ENCODE data around the gene CDKN2B-AS1.

Gene CDKN2B-AS1

DNA sequence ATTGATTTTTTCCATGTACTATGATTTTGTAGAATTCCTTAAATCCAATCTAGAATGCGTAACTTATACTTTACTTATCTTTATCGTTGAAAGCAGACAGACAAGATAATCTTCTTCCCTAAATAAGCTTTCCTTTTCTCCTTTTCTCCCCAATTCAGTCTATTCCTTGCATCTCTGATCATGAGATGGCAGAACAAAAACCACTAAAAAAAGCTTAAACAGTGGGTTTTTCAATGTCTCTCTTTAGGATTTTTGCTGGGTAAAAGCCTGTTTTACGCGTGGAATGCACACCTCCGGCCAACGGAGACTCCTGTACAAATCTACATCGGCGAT lies 13.8 kb downstream of the CDKN2B-AS1 start:
- DNase-seq, result no peak

DNA sequence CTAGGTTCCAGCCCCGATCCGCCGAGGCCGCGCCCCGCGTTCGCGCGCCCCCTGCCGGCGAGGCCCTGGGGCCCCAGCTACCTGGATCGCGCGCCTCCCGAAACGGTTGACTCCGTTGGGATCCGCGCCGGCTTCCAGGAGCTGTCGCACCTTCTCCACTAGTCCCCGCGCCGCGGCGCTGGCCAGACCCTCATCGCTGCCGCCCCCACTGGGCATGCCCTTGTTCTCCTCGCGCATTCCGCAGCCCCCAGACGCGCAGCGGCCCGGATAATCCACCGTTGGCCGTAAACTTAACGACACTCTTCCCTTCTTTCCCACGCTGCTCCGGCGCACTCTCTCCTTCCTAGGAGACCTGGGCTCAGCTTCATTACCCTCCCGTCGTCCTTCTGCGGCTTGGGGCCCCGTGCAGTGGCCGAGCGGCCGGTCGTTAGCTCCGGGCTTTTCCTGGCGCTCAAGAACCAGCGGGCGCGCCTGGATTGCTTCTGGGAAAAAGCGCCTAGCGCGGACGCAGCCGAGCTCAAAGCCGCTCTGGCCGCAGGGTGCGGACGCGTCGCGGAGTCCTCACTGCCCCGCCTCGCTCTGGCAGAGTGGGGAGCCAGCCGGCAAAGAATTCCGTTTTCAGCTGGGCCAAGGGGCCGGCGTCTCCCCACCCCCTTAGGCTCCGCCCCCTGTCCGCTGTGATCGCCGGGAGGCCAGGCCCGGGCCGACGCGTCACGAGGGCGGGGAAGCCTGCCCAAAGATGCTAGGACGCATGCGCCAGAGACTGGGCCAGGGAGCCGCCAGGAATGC lies 14.3 kb downstream of the CDKN2B-AS1 start, which contains the start of gene CDKN2B:
Gene CDKN2B, minus strand, starts transcription at position 589 of the 789 bp plus-strand sequence. Its CDS starts 352 bp downstream, at position 237.
- peak; percentile 90 to 94 for DNase-seq

DNA sequence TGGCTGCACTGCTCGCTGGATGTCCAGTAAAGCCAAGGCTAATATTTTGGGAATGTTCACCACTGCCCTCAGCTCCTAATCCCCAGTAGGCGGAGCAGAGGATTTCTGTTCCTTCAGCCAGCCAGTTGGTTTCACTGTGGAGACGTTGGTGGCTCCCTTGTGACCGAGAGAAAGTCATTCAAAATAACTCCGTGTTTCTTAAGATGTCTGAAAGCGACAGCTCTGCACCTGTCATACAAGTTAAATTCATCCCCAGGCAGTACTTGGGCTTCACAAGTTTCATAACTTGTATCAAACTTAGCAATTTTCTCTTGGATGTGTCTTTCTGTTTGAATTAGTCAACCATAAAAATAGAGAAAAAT lies 14.9 kb downstream of the CDKN2B-AS1 start:
- DNase-seq, result no peak

DNA sequence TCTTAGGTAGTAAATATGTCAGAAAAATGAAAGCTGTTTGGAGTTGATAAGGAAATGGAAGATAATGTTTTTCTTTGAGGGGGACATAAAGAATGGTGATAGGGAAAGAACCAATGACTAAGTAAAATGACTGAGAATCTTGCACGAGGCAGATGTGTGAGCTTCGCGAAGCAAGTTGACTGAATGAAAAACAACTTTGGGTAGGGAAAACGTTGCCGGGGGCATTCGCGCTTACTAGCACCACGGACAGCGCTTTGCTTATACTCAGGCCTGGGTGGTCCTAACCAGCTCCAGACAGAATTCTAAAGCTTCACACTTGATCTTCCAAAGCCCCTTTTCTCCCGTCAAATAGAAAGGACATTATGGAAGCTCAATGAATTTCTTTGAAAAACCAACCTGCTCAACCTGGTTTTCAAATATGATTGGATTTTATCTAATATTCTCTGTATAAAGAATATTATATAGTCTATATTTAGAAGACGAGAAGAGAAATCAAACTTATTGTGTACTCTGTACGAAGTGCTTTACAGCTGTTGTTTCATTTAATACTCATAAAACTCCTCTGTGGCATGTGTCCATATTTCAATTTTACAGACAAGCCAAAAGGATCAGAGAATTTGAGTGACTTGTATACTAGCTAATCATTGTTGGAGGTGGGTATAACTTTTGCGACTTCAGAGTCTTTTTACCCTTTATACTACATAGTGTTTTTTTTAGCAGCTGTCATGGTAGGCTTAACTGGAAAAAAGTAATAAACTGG lies 16.5 kb downstream of the CDKN2B-AS1 start:
- DNase-seq, result no peak

DNA sequence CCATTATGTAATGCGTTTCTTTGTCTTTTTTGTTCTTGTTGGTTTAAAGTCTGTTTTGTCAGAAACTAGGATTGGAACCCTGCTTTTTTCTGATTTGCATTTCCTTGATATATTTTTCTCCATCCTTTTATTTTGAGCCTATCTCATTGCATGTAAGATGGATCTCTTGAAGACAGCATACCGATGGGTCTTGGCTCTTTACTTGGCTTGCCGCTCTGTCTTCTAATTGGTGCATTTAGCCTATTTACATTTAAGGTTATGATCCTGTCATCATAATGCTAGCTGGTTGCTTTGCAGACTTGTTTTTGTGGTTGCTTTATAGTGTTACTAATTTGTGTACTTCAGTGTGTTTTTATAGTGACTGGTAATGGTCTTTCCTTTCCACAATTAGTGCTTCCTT lies 27.8 kb downstream of the CDKN2B-AS1 start:
- no peak for DNase-seq

DNA sequence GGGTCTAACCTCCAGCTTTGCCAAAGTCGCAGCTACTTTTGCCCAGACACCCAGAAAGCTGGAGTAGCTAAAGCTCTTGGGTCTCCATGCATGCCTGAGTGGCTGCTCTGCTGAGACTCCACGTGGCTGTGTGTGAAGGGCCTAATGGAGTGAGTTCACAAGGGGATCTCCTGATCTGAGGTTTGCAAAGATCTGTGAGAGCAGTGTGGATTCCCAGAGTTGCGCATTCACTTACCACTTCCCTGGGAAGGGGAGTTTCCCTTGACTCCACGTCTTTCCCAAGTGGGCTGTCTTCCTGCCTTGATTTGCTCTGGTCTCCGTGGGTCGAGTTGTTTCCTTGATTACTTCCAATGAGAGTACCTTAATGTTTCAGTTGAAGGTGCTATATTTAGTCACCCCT lies 32.1 kb downstream of the CDKN2B-AS1 start:
- DNase-seq, result peak in 1 of 2 experiments; percentile 2

DNA sequence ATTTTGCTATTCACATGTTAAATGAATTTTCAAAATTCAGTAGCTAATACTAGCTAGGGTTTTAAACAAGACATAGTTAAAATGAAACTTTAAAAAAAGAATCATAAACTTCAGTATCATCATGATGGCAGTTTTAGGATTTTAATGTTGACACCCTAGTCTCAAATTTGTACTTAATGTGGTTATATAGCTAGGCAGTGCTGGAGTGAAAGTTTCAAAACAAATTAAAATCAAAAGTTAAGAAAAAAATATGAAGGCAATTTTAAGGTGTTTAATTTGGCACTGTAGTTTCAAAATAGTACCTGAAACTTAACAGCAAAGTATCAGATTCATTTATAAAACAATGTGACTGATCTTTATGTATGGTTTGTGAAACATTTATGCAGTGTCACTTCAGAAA lies 33.8 kb downstream of the CDKN2B-AS1 start:
- DNase-seq, result no peak

DNA sequence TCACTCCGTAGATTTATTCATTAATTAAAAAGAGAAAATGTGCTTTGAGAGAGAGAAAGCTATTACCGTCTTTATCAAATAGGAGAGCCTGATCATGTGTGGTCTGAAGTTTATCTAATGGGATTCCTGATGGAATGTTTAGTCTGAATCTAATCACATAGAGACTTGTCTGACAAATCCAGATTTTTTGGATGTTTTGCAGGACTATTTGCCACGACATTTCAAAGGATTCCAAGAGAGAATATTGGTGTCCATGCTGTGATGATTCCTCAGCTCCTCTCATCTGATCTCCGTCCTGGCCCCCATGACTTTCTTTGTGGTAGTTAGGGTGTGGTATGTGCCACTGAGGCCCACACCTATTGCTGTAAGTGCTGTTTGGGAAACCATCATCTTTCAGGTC lies 34.6 kb downstream of the CDKN2B-AS1 start:
- no peak for DNase-seq

DNA sequence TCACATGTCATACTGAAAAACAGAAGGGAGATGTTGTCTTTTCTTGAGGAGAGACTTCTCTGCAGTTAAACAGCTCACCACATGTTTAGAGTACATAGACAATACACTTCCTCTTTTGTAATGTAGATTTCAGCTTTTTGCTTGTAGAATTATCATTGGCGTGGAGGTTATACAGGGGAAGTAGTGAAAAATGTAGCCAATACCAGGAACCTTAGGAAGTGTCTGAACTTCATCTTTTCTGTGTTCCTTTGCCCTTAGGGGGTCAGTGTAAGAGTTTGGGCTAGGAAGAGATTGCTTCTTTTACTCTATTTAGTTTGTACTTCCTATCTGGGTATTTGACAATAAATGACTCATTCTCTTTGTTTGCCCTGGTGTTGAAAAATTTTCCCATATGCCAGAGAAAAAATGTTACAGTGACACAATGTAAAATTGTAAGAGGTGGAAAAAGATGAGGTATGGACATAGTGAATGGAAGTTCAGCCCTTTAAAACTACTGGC lies 35.6 kb downstream of the CDKN2B-AS1 start:
- DNase-seq, result no peak

DNA sequence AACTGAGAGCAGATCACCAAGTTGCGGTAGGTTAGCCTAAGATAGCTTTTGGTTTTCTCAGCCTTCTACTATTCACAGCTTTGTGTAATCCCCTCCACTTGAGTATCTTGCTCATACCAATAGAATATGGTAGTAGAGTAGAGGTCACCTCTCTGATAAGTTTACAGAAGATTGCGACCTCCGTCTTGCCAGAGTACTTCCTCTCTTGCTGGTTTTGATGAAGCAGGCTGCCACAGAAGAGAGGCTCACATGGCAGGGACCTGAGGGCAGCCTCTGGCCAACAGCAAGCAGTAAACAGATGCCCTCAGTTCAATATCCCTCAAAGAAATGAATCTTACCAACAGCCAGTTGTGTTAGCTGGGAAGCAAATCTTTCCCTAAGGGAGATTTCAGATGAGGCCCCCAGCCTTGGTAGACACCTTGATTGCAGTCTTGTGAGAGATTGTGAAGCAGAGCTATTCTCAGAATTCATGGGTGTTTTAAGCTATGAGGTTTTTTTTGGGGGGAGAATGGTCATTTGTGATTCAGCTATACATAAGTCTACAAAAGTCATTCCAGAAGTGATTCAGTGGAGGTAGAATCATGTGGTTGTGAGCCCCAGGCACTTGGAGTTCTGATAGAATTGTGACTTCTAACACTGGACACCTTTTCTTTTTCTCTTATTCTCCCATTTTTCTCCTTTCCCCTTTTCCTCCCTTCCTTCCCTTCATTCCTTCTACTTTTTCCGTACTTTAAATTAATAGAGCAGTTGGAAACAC lies 37.2 kb downstream of the CDKN2B-AS1 start:
- DNase-seq, result no peak

DNA sequence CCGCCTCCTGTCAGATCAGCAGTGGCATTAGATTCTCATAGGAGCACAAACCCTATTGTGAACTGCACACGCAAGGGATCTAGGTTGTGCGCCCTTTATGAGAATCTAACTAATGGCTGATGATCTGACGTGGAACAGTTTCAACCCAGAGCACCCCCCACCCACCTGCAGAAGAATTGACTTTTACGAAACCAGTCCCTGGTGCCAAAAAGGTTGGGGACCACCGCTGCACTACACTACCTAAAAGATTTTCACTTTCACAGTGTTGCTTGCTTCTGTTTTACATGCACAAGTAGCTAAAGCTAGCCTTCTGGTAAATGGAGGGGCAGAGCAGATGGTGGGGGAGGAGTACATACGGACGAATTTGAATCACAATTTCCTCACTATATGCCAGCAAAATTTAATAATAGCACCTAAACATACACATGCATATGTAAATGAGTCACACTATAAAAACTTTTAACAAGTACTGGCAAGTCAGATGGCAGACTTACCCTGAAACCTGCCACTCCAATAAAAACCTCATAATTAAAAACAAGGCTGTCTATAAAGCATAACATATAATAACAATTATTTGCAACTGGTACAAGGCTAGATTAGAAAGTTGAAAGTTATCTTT lies 38.5 kb downstream of the CDKN2B-AS1 start:
- no peak for DNase-seq

DNA sequence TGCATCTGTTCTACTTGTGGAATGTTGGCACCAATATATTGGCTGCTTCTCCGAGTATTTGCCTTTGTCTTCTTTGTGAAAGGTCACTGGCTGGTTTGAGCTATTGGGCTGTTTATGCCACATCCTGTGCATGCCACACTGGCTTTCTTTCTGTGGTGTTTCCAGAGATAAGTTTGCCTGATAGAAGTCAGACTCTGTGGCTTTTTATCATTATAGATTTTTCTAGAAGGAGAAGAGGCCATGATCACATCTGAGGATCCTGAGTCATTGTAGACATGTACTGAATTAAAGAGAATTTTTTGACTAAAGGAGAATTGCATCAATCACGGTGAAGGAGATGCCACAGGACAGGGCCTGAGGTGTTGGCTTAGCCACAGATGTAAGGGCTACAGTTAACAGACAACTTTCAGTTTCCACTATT lies 41.0 kb downstream of the CDKN2B-AS1 start:
- no peak for DNase-seq

DNA sequence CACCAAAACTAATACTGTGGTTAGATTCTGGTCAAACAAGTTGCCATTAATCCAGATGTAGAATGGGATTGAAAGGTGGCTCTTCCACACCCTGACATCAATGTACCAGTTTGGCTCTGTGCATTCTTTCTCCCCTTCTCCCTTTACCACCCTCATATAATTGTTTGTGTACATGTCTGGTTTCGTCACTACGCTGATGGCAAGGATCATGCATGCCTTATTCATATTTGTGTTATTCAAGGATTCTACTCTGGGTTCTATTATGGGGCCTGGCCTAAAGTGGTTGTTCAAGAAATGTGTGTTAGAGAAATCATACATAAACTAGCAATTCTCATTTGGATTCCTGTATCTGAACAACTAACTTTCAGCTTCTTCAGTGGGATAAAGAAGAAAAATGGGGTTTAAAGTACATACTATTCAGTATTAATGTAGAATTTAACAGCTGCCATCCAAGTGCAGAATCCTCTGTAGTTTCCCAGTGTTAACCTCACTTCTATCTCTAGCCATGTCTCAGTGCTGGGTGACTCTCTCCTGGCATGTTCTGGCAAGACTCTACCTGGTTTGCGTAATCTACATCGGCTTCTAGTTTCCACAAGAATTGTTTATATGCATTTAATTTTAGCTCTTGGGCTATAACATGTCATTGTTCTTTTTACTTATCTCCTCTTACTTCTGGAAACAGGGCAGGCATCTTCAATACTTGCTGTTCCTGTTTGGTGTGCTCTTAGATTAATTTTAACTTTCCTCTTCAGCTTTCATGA lies 42.5 kb downstream of the CDKN2B-AS1 start:
- DNase-seq, result no peak

DNA sequence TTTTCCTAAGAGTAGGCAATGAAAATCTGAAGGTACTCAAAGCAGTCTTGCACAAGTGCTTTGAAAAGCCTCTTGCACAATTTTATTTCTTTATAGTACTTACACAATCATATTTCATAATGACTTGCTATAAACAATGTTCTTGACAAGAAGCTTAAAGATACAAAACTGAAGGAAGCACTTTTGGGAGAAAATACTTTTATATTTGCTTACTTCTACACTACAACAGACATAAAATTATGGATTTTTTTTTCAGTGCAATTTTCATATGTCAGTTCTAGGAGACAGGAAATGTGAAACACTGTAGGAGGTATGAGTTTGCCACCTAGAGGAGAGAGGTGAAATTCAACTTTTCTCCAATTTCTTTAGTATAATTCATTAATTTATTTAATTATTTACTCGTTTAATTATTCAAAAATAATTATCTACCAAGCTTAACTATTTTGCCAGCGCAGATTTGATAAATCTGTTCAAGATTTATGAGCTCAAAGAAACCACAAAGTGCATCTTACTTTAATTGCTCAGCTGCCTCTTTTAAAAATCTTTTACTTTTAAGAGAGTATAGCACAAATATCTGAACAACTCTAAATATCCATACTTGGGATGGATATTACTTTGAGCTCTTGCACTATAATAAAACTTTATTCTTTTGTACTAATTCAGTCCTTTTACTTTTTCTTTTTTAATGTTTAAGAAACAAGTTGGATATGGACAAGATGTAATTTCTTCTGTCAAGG lies 43.5 kb downstream of the CDKN2B-AS1 start:
- no peak for DNase-seq

DNA sequence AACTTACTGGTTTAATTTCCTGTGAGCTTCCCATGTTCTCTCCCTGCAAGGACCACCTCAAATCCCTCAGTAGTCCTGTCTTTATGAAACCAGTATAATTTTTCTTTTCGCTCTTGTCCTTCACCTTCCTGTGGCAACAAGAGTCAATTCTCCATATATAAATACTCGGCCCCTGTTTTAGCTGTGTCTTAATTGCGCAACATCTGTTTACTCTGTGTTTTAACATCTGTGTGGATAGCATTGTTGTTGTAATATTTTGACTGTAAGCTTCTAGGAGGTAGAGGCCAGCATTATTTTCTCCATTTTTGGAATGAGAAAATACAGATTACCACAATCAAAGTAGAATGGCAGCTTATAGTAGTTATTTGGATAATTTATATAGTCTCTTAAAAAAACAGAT lies 44.7 kb downstream of the CDKN2B-AS1 start:
- no peak for DNase-seq

DNA sequence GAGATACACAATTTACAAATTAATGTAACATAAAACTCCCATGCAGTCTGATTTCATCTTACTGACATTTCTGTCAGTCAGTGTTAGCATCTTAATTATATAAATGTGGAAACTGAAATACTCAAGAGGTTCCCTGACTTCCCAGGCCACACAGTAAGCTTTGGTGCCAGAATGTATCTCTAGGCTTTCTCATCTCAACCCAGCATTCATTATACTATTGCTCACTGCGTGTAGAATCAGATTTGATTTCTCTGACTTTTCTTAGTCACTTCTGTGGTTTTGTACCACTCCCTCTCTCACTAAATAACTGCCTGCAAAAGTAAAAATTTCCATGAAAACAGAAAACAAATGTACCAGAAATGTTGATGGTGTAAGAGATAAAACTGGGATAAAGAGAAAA lies 46.2 kb downstream of the CDKN2B-AS1 start:
- no peak for DNase-seq

DNA sequence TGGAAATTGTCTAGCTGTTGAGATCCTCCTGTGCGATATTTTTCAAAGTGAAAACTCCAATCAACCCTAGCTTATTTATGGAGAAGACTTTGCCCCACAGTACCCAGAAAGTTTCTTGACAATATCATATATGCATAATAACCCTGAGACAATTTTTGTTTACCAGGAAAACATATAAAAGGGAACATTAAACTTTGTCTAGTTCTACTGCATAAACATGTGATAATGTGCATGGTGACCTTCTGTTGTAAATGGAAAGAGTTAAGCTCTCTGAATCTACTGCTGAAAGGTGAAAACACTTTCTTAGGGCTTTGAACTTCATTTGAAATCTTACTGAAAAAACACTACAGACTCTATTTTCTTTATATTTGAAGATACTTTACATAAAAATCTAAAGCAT lies 46.8 kb downstream of the CDKN2B-AS1 start:
- DNase-seq, result no peak

DNA sequence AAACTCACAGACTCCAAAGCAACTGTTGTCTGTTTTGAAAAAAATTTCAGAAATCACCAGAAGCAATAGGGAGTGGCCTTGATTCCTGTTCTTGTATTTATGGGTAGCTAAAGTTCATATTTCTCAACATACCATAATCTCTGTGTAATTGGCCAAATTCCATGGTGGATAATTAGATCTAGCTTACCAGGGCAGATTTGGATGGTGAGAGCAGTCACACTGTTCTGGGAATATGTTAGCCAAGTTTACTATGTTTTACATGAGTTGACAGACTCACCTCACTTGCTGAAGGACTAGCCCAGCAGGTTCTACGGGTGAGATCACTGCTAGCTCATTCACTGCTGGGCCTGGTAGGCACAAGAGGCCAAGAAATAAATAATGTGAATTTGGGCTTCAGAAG lies 47.2 kb downstream of the CDKN2B-AS1 start:
- no peak for DNase-seq

DNA sequence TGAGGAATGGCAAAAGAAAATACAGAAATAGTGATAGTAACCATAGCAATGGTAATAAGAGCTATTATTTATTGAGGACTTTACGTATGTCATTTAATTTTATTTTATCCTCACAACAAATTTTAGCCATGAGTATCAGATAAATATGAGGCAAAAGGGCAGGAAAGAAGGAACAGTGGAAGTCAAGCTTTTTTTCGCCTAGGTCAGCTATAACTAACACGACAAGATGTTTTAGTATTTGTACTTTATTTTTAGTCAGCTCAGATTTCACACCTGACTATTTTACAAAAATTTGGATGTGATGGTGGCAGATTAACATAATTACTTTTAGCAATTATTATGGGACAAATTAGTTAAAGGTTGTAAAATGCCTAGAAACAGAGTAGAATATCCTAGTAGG lies 49.3 kb downstream of the CDKN2B-AS1 start:
- DNase-seq, result no peak

DNA sequence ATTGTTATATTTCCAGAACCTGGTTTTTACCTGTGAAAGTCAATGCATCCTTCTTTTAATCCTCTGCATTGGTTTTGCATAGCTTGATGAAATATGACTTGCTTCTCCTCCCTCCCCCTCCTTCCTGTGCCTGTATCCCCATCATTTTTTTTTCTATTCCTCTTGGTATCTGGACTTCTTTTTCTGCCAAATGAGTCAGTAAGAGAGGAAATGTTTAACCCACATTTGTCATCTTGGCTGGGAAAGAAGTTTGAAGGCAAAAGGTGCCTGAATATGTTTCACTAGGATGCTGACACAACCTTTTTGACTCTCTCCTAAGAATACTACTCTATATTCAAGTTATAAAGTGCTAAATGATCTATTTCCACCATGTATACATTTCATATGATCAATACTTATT lies 50.0 kb downstream of the CDKN2B-AS1 start:
- no peak for DNase-seq

DNA sequence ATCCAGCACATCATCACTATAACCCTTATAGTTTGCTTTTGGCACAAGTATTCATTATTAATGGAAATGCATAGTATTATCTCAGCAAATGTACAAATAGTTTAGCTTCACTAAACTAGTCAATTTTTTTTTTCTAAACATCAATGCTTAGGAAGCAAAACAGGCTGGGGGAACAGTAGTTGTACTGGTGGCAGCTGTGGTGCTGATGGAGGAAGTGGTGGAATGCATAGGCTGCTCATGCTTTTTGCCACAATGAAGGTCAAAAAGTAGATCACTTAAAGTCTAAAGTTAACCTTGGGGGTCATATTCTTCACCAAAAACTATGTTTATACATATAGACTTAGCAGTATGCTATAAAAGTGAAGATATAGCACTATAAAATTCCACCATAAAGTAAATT lies 50.8 kb downstream of the CDKN2B-AS1 start:
- DNase-seq, result no peak
